Measurements from ENCODE around the gene KCNQ1OT1. TPM values are rescaled to one million over a fixed set of nuclear protein-coding genes. Genes with fewer than 3 reads are reported as not detected.

Gene KCNQ1OT1
- total and polyA plus RNA-seq, 4 donors, result 0.05 to 4.9 (median 0.61) TPM

DNA sequence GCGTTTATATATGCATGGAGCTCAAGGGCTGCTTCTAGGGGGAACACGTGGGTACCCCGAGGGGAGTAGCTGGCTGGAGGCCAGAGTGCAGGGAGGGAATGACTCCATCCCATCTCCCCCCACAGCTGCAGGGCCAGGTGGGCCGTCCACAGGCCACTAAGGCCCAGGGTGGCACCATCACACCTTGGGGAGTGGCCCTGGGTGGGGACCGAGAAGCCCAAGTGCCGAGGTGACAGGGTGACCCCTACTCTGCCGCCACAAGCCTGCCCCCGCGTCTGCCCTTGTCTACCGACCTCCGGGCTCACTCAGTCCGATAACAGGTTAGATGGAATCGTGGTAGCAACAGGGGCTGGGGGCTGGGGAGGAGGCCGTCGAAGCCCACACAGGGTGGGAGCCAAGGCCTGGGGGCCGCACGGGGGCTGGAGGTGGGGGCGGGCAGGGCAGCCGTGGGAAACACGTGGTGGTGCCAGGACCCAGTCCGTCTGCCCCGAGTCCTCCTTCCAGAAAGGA lies 125.7 kb downstream of the KCNQ1OT1 start:
- Histone ChIP-seq H3K27me3 (ENCODE audit: control insufficient read depth in 4 of 4, insufficient read depth in 4 of 4, low read length in 3 of 4) (no peaks in the 10 kb centered on the region), H3K9ac (ENCODE audit: low read depth in 1 of 2, low read length in 2 of 2) (no peak overlapping the region), H3K9me3 (ENCODE audit: control insufficient read depth in 4 of 4, low read length in 3 of 4) (no peaks in the 10 kb centered on the region), H3K4me3 (ENCODE audit: low read depth in 1 of 3, low read length in 3 of 3) (no peak overlapping the region), H3K4me1 (ENCODE audit: control insufficient read depth in 4 of 4, insufficient read depth in 4 of 4, low read length in 3 of 4) (no peaks in the 10 kb centered on the region), H3K36me3 (ENCODE audit: control insufficient read depth in 4 of 4, insufficient read depth in 3 of 4, low read depth in 1 of 4, low read length in 3 of 4) (no peaks in the 10 kb centered on the region), H3K27ac (ENCODE audit: low read depth in 1 of 2, low read length in 2 of 2) (no peak overlapping the region)
- TF ChIP-seq FOXA1 (IDR thresholded peaks at IDR 0.05) (no peak), RAD21 (IDR thresholded peaks at IDR 0.05) (no peak), NR2F2 (IDR thresholded peaks at IDR 0.05) (no peak), RXRA (IDR thresholded peaks at IDR 0.05) (no peak), JUND (IDR thresholded peaks at IDR 0.05) (no peak), MAX (IDR thresholded peaks at IDR 0.05) (no peak), HNF4G (IDR thresholded peaks at IDR 0.05) (no peak), TAF1 (conservative IDR thresholded peaks at IDR 0.05) (no peak), ATF3 (IDR thresholded peaks at IDR 0.05) (no peak)
- TF ChIP-seq, protein P1, sequence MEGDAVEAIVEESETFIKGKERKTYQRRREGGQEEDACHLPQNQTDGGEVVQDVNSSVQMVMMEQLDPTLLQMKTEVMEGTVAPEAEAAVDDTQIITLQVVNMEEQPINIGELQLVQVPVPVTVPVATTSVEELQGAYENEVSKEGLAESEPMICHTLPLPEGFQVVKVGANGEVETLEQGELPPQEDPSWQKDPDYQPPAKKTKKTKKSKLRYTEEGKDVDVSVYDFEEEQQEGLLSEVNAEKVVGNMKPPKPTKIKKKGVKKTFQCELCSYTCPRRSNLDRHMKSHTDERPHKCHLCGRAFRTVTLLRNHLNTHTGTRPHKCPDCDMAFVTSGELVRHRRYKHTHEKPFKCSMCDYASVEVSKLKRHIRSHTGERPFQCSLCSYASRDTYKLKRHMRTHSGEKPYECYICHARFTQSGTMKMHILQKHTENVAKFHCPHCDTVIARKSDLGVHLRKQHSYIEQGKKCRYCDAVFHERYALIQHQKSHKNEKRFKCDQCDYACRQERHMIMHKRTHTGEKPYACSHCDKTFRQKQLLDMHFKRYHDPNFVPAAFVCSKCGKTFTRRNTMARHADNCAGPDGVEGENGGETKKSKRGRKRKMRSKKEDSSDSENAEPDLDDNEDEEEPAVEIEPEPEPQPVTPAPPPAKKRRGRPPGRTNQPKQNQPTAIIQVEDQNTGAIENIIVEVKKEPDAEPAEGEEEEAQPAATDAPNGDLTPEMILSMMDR (IDR thresholded peaks at IDR 0.05; ENCODE audit: low read depth, low read length, missing input control), result no peak
- DNase-seq (ENCODE audit: low spot score), result no peak
- WGBS, result 92% methylated on average over 22 of the region's 22 CpGs

DNA sequence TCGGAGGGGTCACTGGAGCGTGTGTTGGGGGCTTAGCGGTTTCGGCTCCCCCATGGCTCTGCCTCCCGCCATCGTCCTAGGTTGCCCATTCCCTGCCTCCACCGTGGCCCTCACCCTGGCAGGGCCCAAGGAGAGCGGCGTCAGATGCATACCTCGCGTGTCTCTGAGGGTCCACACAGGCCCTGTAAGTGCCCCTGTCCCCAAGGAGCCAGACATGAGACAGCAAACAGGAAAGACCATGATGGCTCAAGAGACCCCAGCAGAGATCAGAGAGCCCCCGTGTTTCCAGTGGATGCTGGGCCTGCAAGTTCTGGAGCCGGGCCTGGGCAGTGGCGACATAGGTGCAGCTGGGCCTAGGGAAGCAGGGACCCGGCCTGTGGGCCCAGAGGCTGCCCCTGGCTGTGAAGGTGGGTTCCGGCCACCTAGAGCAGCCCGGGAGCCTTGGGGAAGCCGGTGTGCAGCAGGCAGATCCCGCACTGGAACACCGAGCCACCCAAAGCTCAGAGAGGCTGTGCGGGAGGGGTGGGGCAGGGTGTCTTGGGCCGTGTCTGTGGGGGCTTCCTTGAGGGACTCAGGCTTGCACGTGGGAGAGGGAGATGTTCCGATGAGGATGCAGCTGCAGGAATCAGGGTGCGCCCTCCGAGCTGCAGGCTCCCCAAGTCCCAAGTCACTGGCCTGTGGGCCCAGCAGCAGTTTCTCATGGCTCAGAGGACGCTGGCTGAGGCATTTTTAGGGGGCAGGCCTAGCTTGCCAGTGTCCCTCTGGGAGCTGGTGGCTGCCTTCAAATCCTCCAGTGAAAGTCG lies 126.4 kb downstream of the KCNQ1OT1 start:
- WGBS, result 96% methylated on average over 28 of the region's 28 CpGs
- H3K36me3 ChIP-seq (ENCODE audit: control insufficient read depth in 4 of 4, insufficient read depth in 3 of 4, low read depth in 1 of 4, low read length in 3 of 4), result no peaks in the 10 kb centered on the region

More for the DNA sequence above, 126.4 kb downstream of the KCNQ1OT1 start:
- Histone ChIP-seq H3K27ac (ENCODE audit: low read depth in 1 of 2, low read length in 2 of 2) (no peak overlapping the region), H3K4me1 (ENCODE audit: control insufficient read depth in 4 of 4, insufficient read depth in 4 of 4, low read length in 3 of 4) (no peaks in the 10 kb centered on the region), H3K27me3 (ENCODE audit: control insufficient read depth in 4 of 4, insufficient read depth in 4 of 4, low read length in 3 of 4) (no peaks in the 10 kb centered on the region), H3K9ac (ENCODE audit: low read depth in 1 of 2, low read length in 2 of 2) (no peak overlapping the region), H3K9me3 (ENCODE audit: control insufficient read depth in 4 of 4, low read length in 3 of 4) (no peaks in the 10 kb centered on the region), H3K4me3 (ENCODE audit: low read depth in 1 of 3, low read length in 3 of 3) (no peak overlapping the region)
- TF ChIP-seq, protein P1 (IDR thresholded peaks at IDR 0.05; ENCODE audit: low read depth, low read length, missing input control), result no peak
- TF ChIP-seq RXRA (IDR thresholded peaks at IDR 0.05), result no peak
- no peak for TF ChIP-seq FOXA2 (IDR thresholded peaks at IDR 0.05)
- no peak for TF ChIP-seq NR2F2 (IDR thresholded peaks at IDR 0.05)
- no peak for TF ChIP-seq ZBTB33 (IDR thresholded peaks at IDR 0.05)
- TF ChIP-seq ATF3 (IDR thresholded peaks at IDR 0.05), result no peak
- no peak for TF ChIP-seq JUND (IDR thresholded peaks at IDR 0.05)
- TF ChIP-seq GABPA (IDR thresholded peaks at IDR 0.05 in 1 of 2, conservative IDR thresholded peaks at IDR 0.05 in 1 of 2), result no peak
- no peak for TF ChIP-seq YY1 (IDR thresholded peaks at IDR 0.05)
- TF ChIP-seq EGR1 (IDR thresholded peaks at IDR 0.05; ENCODE audit: low read depth in 2 of 2), result no peak
- no peak for TF ChIP-seq TAF1 (conservative IDR thresholded peaks at IDR 0.05)
- TF ChIP-seq HNF4G (IDR thresholded peaks at IDR 0.05), result no peak
- TF ChIP-seq, protein P2, sequence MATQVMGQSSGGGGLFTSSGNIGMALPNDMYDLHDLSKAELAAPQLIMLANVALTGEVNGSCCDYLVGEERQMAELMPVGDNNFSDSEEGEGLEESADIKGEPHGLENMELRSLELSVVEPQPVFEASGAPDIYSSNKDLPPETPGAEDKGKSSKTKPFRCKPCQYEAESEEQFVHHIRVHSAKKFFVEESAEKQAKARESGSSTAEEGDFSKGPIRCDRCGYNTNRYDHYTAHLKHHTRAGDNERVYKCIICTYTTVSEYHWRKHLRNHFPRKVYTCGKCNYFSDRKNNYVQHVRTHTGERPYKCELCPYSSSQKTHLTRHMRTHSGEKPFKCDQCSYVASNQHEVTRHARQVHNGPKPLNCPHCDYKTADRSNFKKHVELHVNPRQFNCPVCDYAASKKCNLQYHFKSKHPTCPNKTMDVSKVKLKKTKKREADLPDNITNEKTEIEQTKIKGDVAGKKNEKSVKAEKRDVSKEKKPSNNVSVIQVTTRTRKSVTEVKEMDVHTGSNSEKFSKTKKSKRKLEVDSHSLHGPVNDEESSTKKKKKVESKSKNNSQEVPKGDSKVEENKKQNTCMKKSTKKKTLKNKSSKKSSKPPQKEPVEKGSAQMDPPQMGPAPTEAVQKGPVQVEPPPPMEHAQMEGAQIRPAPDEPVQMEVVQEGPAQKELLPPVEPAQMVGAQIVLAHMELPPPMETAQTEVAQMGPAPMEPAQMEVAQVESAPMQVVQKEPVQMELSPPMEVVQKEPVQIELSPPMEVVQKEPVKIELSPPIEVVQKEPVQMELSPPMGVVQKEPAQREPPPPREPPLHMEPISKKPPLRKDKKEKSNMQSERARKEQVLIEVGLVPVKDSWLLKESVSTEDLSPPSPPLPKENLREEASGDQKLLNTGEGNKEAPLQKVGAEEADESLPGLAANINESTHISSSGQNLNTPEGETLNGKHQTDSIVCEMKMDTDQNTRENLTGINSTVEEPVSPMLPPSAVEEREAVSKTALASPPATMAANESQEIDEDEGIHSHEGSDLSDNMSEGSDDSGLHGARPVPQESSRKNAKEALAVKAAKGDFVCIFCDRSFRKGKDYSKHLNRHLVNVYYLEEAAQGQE (IDR thresholded peaks at IDR 0.05), result no peak
- TF ChIP-seq MAX (IDR thresholded peaks at IDR 0.05), result no peak
- DNase-seq (ENCODE audit: low spot score), result no peak
